Renal cortex interstitium (tissue), 11 donors: Measurements from ENCODE around the gene TMEM33. TPM values are rescaled to one million over a fixed set of nuclear protein-coding genes. Genes with fewer than 3 reads are reported as not detected.

Source experiments
- DNase-seq, 11 donors: peaks; one replicate each; pipeline ENCODE4 v3.0.0-alpha.2; 2013; ENCODE audit warnings: low read depth in 9 of 11, low spot score in 4 of 11; ENCODE audit errors: extremely low read depth in 1 of 11
- polyA plus RNA-seq, 3 donors: library from polyadenylated mRNA; unstranded; fragments of 120-200 nt; gene quantifications; one replicate each; pipeline ENCODE4 v1.2.1, GENCODE V29; 2013; ENCODE audit not compliant: insufficient read length in 3 of 3

The TMEM33 gene
- polyA plus RNA-seq, 3 donors, result 43.5 to 48.6 (median 44.7) TPM

- DNase-seq, result no peak
These were observed 49.9 kb downstream of the TMEM33 start for GRCh38 chr4:41985151-41985550.

GRCh38 chr4:41989994-41990364 lies 54.8 kb downstream of the TMEM33 start:
- peak in 3 of 11 donors; percentile 1 to 5 (median 4) for DNase-seq

- DNase-seq, result peak; percentile 89 to 98 (median 95)
These were observed 55.3 kb downstream of the TMEM33 start, which contains the start of gene SLC30A9 for GRCh38 chr4:41990365-41991111. TSS of gene SLC30A9 (plus strand) at chr4:41990530. CDS start at chr4:41990652, 122 bp downstream.

GRCh38 chr4:41991916-41992767 lies 56.9 kb downstream of the TMEM33 start:
- no peak for DNase-seq

- no peak for DNase-seq
These were observed 58.0 kb downstream of the TMEM33 start for GRCh38 chr4:41992967-41993857.

- no peak for DNase-seq
These were observed 59.3 kb downstream of the TMEM33 start for GRCh38 chr4:41994461-41994985.

GRCh38 chr4:41998019-41998418 lies 62.8 kb downstream of the TMEM33 start:
- DNase-seq, result no peak

GRCh38 chr4:41999321-41999720 lies 64.1 kb downstream of the TMEM33 start:
- no peak for DNase-seq

- DNase-seq, result no peak
These were observed 73.0 kb downstream of the TMEM33 start for GRCh38 chr4:42008011-42008786.

Other genes with a start within 250 kb of the TMEM33 start
- under 1 TPM in 2 of 3 donors, not detected in 1; 0.09 to 0.24 TPM for gene PHOX2B, start 186.7 kb upstream of the TMEM33 start, polyA plus RNA-seq
- under 1 TPM; 0.22 to 0.23 (median 0.23) TPM for gene DCAF4L1, start 46.3 kb downstream of the TMEM33 start, polyA plus RNA-seq
- gene SLC30A9, start 55.1 kb downstream of the TMEM33 start, polyA plus RNA-seq, result 100 to 1,000 TPM; 106 to 116 (median 106) TPM
- gene BEND4, start 217.2 kb downstream of the TMEM33 start, polyA plus RNA-seq, result 1 to 10 TPM; 1.3 to 1.5 (median 1.4) TPM